Activated effector memory CD4-positive, alpha-beta T cell treated with Interleukin-2 at 50 U/mL for 16 hours (primary cell): Measurements from ENCODE around the gene MIDN.
"Not testable (repeated sequence)": the region's sequence is repeated elsewhere in the genome, so short reads cannot be mapped to it uniquely, and the experiment has no call there.

Experiments used
- DNase-seq: peaks from one replicate; pipeline ENCODE4 v3.0.0-alpha.2; 2020

MIDN gene

DNA sequence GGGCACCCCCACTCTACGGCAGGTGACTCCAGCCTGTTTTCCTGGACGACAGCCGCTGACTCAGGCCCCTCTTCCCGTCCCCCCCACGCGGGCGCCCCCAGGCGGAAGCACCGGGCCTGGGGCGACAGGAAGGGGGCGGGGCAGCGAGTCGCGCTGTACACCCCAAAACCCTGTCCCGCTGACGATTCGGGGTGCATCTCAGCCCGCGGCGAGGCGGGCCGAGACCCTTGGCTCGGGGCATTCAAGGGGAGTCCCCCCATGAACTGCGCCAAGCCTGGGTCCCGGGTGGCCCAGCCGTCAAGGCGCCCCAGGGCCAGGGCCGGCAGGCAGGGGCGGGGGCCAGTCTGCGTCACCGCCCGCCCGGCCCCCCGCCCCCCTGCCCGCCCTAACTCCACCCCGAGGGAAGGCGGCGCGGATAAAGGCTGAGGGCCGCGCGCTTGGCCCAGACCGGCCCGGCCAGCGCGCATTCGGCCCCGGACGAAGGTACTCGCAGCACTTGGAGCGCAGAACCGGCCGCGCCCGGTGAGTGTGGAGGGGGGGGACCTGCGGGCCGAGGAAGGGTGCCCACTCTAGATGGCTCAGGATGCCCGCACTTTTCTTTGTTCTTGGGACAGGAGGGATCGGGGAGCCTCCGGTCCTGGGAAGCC is at the start of gene MIDN:
Gene MIDN, plus strand, starts transcription at position 445 of the 647 bp plus-strand sequence. CDS start 1,714 bp downstream, outside the sequence.
- peak; percentile 65 for DNase-seq

- no peak for DNase-seq
These were observed 48.9 kb upstream of the MIDN start for GRCh38 chr19:1199531-1199930.

DNA sequence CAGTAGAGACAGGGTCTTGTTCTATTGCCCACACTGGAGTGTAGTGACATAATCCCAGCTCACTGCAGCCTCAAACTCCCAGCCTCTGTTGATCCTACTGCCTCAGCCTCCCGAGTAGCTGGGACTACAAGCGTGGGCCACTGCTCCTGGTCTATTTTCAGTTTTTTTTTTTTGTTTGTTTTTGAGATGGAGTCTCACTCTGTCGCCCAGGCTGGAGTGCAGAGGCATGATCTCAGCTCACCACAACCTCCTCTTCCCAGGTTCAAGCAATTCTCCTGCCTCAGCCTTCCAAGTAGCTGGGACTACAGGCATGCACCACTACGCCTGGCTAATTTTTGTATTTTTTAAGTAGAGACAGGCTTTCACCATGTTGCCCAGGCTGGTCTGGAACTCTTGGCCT is 47.8 kb upstream of the MIDN start:
- DNase-seq: not testable (repeated sequence)

- peak; percentile 100 for DNase-seq
These were observed 43.0 kb upstream of the MIDN start, which contains the start of gene STK11 for GRCh38 chr19:1205114-1206099. STK11 (plus strand) TSS chr19:1205778; CDS start chr19:1206914, 1,136 bp downstream.

DNA sequence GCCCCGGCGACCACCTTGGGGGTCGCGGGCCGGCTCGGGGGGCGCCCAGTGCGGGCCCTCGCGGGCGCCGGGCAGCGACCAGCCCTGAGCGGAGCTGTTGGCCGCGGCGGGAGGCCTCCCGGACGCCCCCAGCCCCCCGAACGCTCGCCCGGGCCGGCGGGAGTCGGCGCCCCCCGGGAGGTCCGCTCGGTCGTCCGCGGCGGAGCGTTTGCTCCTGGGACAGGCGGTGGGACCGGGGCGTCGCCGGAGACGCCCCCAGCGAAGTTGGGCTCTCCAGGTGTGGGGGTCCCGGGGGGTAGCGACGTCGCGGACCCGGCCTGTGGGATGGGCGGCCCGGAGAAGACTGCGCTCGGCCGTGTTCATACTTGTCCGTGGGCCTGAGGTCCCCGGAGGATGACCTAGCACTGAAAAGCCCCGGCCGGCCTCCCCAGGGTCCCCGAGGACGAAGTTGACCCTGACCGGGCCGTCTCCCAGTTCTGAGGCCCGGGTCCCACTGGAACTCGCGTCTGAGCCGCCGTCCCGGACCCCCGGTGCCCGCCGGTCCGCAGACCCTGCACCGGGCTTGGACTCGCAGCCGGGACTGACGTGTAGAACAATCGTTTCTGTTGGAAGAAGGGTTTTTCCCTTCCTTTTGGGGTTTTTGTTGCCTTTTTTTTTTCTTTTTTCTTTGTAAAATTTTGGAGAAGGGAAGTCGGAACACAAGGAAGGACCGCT is 42.1 kb upstream of the MIDN start:
- no peak for DNase-seq

- DNase-seq: peak; percentile 13
These were observed 41.4 kb upstream of the MIDN start for GRCh38 chr19:1206864-1207450.

- not testable (repeated sequence) for DNase-seq
These were observed 39.6 kb upstream of the MIDN start for GRCh38 chr19:1208830-1209229.

GRCh38 chr19:1210227-1210538 is 38.2 kb upstream of the MIDN start:
- no peak for DNase-seq

DNA sequence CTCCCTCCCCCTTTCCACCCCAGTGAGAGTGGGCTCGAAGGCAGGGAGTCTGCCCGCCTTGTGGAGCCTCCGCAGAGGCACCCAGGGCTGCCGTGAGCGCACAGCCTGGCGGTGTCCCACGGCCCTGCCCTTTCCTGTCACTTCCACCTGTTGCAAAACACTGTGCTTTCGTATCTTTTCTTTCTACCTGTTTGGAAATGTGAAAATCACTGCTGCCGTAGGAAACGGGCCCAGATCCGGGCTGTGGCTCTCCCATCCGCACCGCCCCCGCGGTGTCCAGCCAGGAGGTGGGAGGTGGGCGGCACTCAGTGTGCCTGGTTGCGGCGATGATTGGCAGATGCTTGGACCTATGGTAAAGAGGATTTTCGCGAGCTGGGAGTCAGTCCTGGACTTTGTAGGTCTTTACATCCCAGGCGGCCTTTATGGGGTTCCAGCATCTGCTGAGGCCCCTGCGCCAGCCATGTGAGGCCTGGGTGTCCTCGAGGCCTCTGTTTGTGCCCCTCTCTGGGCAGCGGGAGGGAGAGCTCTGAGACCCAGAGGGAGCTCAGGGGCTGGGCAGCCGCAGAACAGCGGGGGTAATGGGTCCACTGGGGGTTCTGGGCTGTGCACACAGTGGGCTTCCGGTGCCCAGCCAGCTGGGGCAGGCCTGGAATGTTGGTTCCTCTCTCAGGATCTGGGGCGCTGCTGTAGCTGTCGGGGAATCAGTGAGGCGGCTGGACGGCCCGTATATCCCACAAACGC is 36.7 kb upstream of the MIDN start:
- no peak for DNase-seq

DNA sequence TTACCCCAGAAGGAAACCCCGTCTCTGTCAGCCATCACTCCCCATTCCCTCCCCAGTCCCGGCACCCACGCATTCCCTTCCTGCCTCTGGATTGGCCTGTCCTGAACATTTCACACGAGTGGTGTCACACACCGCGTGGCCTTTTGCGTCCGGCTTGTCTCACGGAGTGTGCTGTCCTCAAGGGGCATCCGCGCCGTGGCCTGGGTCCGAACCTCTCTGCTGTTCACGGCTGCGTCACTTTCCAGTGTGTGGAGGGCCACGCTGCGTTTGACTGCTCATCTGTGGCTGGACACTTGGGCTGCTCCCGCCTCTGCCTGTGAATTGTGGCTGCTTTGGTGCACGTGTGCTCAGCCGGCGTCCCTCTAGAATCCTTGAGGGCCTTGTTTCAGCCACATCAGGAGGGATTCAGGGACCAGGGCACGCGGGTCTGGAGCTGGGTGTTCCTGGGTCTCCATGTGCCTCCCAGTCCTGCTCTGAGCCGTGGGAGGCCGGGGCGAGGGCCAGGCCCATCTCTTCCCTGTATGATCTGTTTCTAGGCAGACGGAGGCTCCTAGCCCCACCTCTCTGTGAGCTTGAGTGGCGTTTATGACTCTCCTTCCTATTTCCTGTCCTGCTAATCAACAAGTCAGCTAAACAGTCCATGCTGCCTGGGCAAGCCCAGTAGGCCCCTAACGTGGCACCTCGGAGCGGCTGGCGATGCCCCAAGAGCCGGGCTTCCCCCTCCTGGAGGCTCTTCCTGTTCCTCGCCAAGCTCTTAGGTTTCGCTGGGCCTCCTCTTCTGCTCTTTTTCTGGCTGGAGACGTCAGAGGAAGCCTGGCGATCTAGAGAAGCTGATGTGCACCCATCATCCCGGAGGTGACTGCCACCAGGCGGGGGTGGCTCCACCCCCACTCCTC is 34.7 kb upstream of the MIDN start:
- DNase-seq: peak; percentile 35

DNA sequence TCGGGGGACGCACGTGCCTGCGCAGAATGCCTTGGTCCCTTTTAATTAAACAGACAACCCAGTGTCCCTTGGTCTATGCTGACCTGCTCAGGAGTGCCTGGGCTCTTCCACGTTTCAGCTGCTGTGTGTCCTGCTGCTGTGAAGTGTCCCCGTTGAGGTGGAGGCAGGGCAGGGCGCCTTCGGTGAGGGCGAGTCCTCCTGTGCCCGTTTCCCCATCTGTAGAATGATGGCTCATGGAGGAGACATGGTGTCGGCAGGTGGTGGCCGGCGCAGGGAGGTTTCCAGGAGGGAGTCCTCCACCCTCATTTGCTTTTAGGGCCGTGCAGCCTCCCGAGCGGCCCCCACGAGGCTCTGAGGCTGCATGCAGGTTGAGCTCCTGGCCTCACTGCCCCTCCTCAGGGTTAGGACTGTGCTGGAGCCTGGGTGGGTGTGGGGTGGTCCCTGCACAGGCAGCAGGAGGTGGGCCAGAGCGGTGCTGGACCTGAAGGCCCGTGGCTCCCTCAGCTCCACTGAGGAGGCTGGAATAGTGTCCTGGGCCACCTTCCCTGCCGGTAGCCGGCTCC is 34.0 kb upstream of the MIDN start:
- DNase-seq: no peak

DNA sequence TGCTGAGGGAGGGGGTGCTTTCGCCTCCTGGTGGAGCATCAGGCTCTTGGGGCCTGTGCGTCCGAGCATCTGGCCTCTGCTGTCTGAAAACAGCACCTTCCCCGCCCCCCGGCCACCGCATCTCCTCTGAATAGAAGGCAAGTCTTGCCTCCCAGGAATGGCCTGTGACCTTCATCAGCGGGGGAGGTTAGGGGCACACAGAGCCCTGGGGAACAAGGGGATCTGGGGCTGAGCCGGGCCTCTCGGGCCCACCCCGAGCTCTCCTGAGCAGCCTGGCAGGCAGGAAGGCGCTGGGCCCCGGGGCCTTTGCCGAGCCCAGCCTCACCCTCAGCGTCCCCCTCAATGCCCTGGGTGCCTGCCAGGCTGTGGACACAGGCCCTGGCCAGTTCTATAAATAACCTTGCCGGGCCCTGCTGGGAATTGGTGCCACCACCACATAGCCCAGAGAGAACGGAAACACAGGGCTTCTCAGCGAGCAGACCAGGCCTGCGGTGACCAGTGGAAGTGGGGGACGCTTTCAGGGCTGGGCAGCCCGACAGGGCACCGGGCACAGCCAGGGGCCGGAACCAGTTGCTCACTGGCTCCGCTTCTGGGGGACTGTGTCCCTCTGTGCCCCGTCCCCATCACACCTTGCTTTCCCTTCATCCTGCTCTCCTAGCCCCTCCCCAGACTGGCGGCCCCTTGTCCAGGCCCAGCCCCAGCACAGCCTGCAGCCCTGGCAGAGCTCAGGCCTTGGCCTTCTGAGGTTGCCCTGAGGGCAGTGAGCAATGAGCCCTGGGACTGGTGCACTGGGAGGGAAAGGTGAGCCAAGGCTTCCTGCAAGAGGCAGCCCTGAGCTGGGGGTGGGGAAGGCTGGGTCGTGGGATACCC is 33.3 kb upstream of the MIDN start:
- no peak for DNase-seq

DNA sequence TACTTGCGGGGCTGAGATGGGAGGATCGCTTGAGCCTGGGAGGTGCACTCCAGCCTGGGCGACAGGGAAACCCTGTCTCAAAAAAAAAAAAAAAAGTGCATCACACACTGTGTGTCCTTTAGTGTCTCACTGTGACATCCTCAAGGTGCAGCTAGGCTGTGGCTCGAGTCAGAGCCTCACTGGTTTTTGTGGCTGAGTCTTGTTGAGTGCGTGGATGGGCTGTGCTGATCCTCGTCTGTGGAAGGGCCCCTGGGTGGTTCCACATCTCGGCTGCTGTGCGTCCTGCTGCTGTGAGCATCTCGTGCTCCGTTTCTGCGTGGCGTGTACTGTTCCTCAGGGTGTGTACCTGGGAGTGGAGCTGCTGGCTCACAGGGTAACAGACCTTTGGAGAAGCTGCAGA is 31.6 kb upstream of the MIDN start:
- DNase-seq: no peak

DNA sequence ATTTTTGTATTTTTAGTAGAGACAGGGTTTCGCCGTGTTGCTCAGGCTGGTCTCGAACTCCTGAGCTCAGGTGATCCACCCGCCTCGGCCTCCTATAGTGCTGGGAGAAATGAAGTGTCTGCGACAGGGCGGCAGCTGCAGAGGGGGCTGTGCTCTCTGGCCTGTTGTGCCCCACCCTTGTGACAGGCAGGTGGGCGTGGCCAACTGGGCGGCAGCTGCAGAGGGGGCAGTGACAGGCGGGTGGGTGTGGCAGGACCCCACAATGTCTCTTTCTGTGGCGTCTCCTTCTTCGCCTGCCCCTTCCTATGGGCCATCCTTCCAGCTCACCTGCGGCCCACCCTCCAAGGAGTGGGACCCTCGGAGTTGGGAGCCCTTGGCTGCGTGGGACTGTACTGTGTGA is 31.0 kb upstream of the MIDN start:
- no peak for DNase-seq

- DNase-seq: no peak
These were observed 29.4 kb upstream of the MIDN start for GRCh38 chr19:1218751-1219567.

- DNase-seq: no peak
These were observed 28.5 kb upstream of the MIDN start for GRCh38 chr19:1219786-1220476.

DNA sequence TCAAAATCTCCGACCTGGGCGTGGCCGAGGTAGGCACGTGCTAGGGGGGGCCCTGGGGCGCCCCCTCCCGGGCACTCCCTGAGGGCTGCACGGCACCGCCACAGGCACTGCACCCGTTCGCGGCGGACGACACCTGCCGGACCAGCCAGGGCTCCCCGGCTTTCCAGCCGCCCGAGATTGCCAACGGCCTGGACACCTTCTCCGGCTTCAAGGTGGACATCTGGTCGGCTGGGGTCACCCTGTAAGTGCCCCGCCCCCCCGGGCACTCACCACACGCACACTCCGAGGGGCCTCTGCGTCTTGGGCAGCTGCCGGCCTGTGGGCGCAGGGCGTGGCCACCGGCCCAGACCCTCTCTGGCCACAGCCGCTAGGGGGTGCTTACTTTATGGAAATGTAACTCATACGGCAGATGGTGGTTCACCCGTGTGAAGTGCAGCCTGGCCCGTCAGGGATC is 27.9 kb upstream of the MIDN start:
- DNase-seq: no peak
